Mammary epithelial cell (primary cell): ENCODE results near the gene XYLT1.

Experiments used
- CTCF ChIP-seq, 2 donors: IDR thresholded peaks in 1 of 2; conservative IDR thresholded peaks in 1 of 2; 2 replicates each; pipeline ENCODE4 v1.5.1; 2011 to 2012; ENCODE audit warnings: inconsistent platforms in 2 of 2, low read length in 2 of 2, mild to moderate bottlenecking in 2 of 2, control low read depth in 1 of 2, low read depth in 1 of 2; ENCODE audit not compliant: insufficient read depth in 1 of 2; ENCODE audit errors: extremely low read depth in 1 of 2
- EZH2 ChIP-seq: IDR thresholded peaks from 2 replicates; pipeline ENCODE4 v1.6.1; 2012; ENCODE audit warnings: low read length, inconsistent platforms, borderline replicate concordance

GRCh38 chr16:17272716-17273115 lies 198.0 kb downstream of the XYLT1 start:
- TF ChIP-seq CTCF (conservative IDR thresholded peaks at IDR 0.05 in 1 of 2, IDR thresholded peaks at IDR 0.05 in 1 of 2; ENCODE audit: extremely low read depth in 1 of 2, insufficient read depth in 1 of 2, low read depth in 1 of 2, low read length in 2 of 2): no peak
- no peak for TF ChIP-seq EZH2
